Measurements from ENCODE around the gene KLHL36.

KLHL36 gene

DNA sequence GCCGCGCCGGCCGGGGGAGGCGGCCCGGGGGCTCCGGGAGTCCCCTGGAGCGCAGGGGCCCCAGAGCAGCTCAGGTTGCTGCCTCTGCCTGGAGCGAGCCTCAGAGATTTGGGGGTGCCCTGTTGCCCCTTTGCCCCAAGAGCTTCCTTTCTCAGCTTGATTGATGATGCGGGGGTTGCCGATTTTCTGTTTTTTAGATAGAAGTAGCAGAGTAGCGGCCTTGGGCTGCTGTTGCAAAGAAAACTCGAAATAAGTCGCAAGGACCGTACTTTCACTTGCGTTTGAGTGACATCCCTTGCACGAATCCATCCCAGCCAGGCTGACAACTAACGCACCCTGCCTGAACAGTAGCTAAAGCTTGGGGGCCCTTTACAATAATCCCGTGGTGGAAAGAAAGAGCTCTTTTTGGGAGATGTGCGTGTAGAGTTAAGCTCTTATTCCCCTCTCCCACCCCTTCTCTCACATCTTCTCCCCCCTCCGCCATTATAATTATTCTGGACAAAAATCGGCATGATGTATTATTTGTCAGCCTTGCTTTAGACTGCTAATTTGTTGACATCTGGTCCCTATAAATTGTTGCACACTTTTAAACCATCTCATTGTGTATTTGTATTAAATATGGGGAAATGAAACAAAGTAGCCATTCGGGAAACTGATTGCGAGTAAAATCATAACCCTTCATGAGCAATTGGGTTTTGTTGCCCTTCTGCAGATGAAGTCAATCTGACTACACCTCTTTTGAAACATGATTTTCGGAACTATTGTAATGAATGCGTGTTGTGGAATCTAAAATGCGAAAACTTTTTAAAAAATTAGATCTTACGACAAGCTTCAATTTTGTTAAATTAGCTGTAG is 52.4 kb downstream of the KLHL36 start:
- TF ChIP-seq, protein P1, sequence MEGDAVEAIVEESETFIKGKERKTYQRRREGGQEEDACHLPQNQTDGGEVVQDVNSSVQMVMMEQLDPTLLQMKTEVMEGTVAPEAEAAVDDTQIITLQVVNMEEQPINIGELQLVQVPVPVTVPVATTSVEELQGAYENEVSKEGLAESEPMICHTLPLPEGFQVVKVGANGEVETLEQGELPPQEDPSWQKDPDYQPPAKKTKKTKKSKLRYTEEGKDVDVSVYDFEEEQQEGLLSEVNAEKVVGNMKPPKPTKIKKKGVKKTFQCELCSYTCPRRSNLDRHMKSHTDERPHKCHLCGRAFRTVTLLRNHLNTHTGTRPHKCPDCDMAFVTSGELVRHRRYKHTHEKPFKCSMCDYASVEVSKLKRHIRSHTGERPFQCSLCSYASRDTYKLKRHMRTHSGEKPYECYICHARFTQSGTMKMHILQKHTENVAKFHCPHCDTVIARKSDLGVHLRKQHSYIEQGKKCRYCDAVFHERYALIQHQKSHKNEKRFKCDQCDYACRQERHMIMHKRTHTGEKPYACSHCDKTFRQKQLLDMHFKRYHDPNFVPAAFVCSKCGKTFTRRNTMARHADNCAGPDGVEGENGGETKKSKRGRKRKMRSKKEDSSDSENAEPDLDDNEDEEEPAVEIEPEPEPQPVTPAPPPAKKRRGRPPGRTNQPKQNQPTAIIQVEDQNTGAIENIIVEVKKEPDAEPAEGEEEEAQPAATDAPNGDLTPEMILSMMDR (IDR thresholded peaks at IDR 0.05; ENCODE audit: low read depth, low read length) = no peak
- peak overlapping the region; percentile 89 for H3K4me3 ChIP-seq (ENCODE audit: low read depth, low read length)

DNA sequence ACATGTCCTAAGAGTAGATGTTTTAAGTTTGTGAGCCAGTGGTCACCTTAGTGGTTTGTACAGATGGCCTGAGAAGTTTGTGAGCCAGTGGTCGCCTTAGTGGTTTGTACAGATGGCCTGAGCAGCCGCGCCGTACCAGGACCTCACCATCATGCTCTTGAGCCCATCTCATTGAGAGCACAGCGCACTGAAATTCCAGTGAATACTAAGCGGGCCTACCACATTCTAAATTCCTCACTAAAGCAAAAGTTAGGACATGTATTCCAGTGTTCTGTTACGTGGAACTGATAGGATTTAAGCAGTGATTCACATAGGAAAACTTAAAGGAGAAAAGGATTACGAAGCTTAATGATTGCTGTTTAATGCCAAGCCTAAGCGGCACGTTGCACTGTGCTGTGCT is 55.4 kb downstream of the KLHL36 start:
- TF ChIP-seq, protein P1 (IDR thresholded peaks at IDR 0.05; ENCODE audit: low read depth, low read length) = no peak
- no peak overlapping the region for H3K4me3 ChIP-seq (ENCODE audit: low read depth, low read length)

DNA sequence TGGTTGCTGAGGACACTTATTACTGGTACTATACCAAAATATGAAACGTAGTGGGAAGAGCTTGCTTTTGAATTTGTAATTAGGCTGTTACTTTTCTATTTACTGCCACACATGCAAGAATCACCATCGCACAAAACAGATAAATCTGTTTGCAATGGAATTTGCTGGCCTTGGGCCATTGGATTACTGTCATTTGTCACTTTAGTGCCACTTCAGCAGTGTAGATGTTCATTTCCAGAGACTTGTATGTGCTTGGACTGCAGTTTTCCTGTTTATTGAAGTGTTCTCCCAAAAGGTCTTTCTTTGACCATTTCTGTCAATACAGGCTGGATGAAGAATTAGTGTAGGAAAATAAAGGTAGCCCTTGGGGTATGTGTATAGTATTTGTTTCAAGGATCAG is 55.9 kb downstream of the KLHL36 start:
- no peak overlapping the region for H3K4me3 ChIP-seq (ENCODE audit: low read depth, low read length)
- TF ChIP-seq, protein P1 (IDR thresholded peaks at IDR 0.05; ENCODE audit: low read depth, low read length) = no peak

DNA sequence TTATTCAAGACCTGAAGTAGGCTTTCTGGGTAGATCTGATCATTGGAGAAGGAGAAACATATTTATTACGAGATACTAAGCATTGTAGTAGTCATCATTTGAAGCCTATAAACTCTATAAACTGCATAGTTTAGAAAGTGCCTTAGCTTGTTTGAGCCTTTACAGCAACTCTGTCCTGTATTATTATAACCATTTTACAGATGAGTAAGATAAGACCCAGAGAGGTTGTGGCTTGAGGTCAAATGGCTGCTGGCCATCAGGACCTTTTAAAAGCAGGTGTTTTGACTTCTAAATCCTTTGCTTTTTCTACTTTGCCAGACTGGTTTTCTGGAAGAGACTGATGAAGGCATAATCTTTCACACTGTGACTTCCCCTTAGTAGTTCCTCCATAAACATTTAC is 58.5 kb downstream of the KLHL36 start:
- no peak overlapping the region for H3K4me3 ChIP-seq (ENCODE audit: low read depth, low read length)
- TF ChIP-seq, protein P1 (IDR thresholded peaks at IDR 0.05; ENCODE audit: low read depth, low read length) = no peak

DNA sequence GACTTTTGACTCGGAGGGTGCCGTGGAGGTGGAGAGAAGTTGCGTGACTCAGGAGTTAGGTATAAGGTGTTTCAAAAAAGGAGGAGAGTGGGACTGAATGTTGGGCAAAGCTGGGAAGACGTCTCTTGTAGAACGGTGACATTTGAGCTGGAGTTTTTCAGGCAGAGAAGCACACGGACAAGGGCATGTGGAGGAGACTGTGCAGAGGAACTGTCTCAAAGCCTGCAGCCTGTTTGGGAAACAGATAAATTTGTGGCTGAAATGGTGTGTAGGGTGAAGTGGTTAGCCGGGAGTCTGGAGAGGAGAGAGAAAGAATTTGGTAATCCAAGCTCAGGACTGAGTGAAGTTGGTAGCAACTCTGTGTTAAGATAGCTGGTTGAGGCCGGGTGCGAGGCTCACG is 61.3 kb downstream of the KLHL36 start:
- TF ChIP-seq, protein P1 (IDR thresholded peaks at IDR 0.05; ENCODE audit: low read depth, low read length) = no peak
- H3K4me3 ChIP-seq (ENCODE audit: low read depth, low read length) = no peak overlapping the region

GRCh38 chr16:84710686-84711085 is 62.4 kb downstream of the KLHL36 start:
- TF ChIP-seq, protein P1 (IDR thresholded peaks at IDR 0.05; ENCODE audit: low read depth, low read length) = no peak
- no peak overlapping the region for H3K4me3 ChIP-seq (ENCODE audit: low read depth, low read length)
